OCI-LY7 (cell line): Measurements from ENCODE around the gene PSEN1. TPM values are rescaled to one million over a fixed set of nuclear protein-coding genes. Genes with fewer than 3 reads are reported as not detected.
A peak's percentile ranks its signal among the peaks of the same experiment; 100 is the strongest.

Experiments
- BruUV-seq: library from RNA; stranded (reverse); fragments of 400-500 nt; replicated peaks from 2 replicates; lab custom pipeline; 2021; lab: Mats Ljungman, UMichigan
- CTCF ChIA-PET: fragments of 300-600 bp; sonication (Branson Sonifier 250); formaldehyde crosslinking; loops from one replicate; lab custom pipeline; 2022; ENCODE audit warnings: antibody characterized with exemption; ENCODE audit not compliant: unreplicated experiment; lab: Charles Lee
- POLR2A ChIA-PET: fragments of 300-600 bp; sonication (Branson Sonifier 250); formaldehyde crosslinking; loops from one replicate; lab custom pipeline; 2022; ENCODE audit warnings: antibody characterized with exemption; lab: Charles Lee
- DNase-seq: peaks from one replicate; pipeline ENCODE4 v3.0.0-alpha.2; 2015; ENCODE audit warnings: low spot score
- H2AFZ ChIP-seq: fragments of 200-600 bp; sonication (generic), shearing (Covaris generic); 2 replicates; pipeline ENCODE4 v1.6.1; 2014; ENCODE audit warnings: mild to moderate bottlenecking, antibody characterized with exemption, low read length, moderate library complexity
- H3K27ac ChIP-seq: fragments of 200-600 bp; sonication (generic); 2 replicates; pipeline ENCODE4 v1.5.1; 2014; ENCODE audit warnings: mixed run types, low read depth, mild to moderate bottlenecking, moderate library complexity, low read length, inconsistent platforms; ENCODE audit not compliant: poor library complexity, severe bottlenecking
- H3K36me3 ChIP-seq: fragments of 200-600 bp; sonication (generic); 2 replicates; pipeline ENCODE4 v1.6.1; 2014; ENCODE audit warnings: mild to moderate bottlenecking, antibody characterized with exemption, low read length, moderate library complexity, mixed read lengths; ENCODE audit not compliant: insufficient read depth
- H3K4me1 ChIP-seq: fragments of 200-600 bp; sonication (generic); 2 replicates; pipeline ENCODE4 v1.5.1; 2014; ENCODE audit warnings: mild to moderate bottlenecking, low read length; ENCODE audit not compliant: insufficient read depth, poor library complexity, severe bottlenecking
- H3K4me2 ChIP-seq: fragments of 200-600 bp; sonication (generic); 2 replicates; pipeline ENCODE4 v1.6.1; 2014; ENCODE audit warnings: mild to moderate bottlenecking, low read length
- H3K4me3 ChIP-seq: fragments of 200-600 bp; sonication (generic); 2 replicates; pipeline ENCODE4 v1.5.1; 2014; ENCODE audit warnings: mild to moderate bottlenecking, low read depth, low read length; ENCODE audit not compliant: poor library complexity, severe bottlenecking
- H3K79me2 ChIP-seq: fragments of 200-600 bp; sonication (generic); 2 replicates; pipeline ENCODE4 v1.6.1; 2016; ENCODE audit warnings: low read depth, mild to moderate bottlenecking, low read length, moderate library complexity, mixed read lengths; ENCODE audit not compliant: insufficient read depth
- H3K9me2 ChIP-seq: fragments of 200-600 bp; sonication (generic); 2 replicates; pipeline ENCODE4 v1.6.1; 2016; ENCODE audit warnings: mild to moderate bottlenecking, low read length, mixed read lengths; ENCODE audit not compliant: insufficient read depth
- H3K9me3 ChIP-seq: fragments of 200-600 bp; sonication (generic); 2 replicates; pipeline ENCODE4 v1.6.1; 2014; ENCODE audit warnings: mild to moderate bottlenecking, mixed run types, low read length, mixed read lengths
- H4K20me1 ChIP-seq: fragments of 200-600 bp; sonication (generic); 2 replicates; pipeline ENCODE4 v1.6.1; 2014; ENCODE audit warnings: mild to moderate bottlenecking, antibody characterized with exemption, low read length, moderate library complexity, mixed read lengths; ENCODE audit not compliant: insufficient read depth
- CTCF ChIP-seq: fragments of 200-600 bp; sonication (generic); conservative IDR thresholded peaks from 2 replicates; pipeline ENCODE4 v1.5.1; 2014; ENCODE audit warnings: mild to moderate bottlenecking, antibody characterized with exemption, low read length, moderate library complexity, mixed read lengths
- EZH2phosphoT487 ChIP-seq: fragments of 200-600 bp; sonication (generic); IDR thresholded peaks from 2 replicates; pipeline ENCODE4 v1.6.1; 2018; ENCODE audit warnings: low read depth, borderline replicate concordance, mild to moderate bottlenecking, mixed run types, antibody characterized with exemption, low read length, moderate library complexity, mixed read lengths
- intact Hi-C: fragments of 100-400 bp; cut with micrococcal nuclease; formaldehyde crosslinking; loops from one replicate; pipeline ENCODE4 v1.10.0; 2022; ENCODE audit not compliant: unreplicated experiment
- total RNA-seq, 2 experiments: library from RNA; depleted of rRNA in 1 of 2; stranded (reverse); fragments of >200 nt in 1 of 2; shearing (Covaris generic) in 1 of 2; gene quantifications; 2 replicates each; pipeline ENCODE4 v1.2.3, GENCODE V29; 2014 to 2022

The PSEN1 gene
- total RNA-seq, 2 experiments from 2014 or later, result 24.4 to 28.0 TPM

DNA sequence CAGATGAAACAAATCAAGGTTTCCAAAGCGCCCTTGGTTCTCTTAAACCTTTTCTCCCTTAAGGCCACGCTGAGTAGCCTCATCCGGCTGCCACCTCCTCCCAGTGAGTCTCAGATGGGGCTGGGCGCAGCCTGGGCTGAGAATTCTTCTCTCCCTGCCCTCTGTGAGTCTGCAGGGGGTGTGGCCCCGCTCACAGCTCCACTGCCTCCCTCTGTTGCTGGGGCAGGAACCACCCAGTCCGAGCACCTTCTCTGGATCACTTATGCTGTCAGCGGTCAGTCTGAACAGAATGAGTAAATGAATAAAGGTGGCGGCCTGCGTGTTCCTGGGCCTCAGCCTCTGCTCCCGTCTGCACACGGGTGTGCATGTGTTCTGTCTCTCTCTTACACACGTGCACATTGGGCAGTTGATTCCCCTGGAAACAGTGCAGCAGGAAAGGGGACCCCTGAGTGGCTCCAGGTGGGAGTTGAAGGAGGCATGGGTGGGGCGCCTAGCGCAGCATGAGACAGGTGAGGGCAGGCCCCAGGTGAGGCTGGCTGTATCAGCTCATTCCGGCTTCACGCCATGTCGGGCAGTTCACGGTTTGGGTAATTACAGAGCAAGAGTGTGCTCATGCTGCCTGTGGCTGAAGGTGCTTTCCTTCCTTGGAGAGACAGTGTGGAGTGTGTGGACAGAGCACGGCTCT, 105.3 kb downstream of the PSEN1 start:
- ChIA-PET CTCF (no interaction called here), POLR2A (interaction anchor here (0.6 kb wide), 1 partner anchor 544 kb away, joined by 4 read pairs; no protein-coding TSS in a partner anchor)
- peak overlapping the region; percentile 55 for H3K4me2 ChIP-seq
- no peak for TF ChIP-seq EZH2phosphoT487
- no peak for TF ChIP-seq CTCF
- H3K9me3 ChIP-seq, result no peaks in the 10 kb centered on the region
- H3K27ac ChIP-seq, result no peak overlapping the region
- peaks cover 42% of the 10 kb centered on the region for H3K4me1 ChIP-seq
- H3K4me3 ChIP-seq, result no peak overlapping the region
- no TSS peak for BruUV-seq
- intact Hi-C loops, result no loop called here
- H3K79me2 ChIP-seq, result no peaks in the 10 kb centered on the region
- DNase-seq, result no peak
- no peaks in the 10 kb centered on the region for H3K36me3 ChIP-seq
- H3K9me2 ChIP-seq, result no peaks in the 10 kb centered on the region
- H2AFZ ChIP-seq, result no peak overlapping the region
- no peaks in the 10 kb centered on the region for H4K20me1 ChIP-seq

GRCh38 chr14:73242357-73242901, 106.1 kb downstream of the PSEN1 start:
- intact Hi-C loops, result no loop called here
- Histone ChIP-seq H3K9me2 (no peaks in the 10 kb centered on the region), H3K79me2 (no peaks in the 10 kb centered on the region), H2AFZ (peak overlapping the region; percentile 12; the same call in 1 of the 2 replicates), H3K9me3 (no peaks in the 10 kb centered on the region), H3K27ac (no peak overlapping the region), H3K4me1 (peaks cover 50% of the 10 kb centered on the region), H4K20me1 (no peaks in the 10 kb centered on the region), H3K4me2 (peak overlapping the region; percentile 25), H3K4me3 (no peak overlapping the region), H3K36me3 (no peaks in the 10 kb centered on the region)
- BruUV-seq, result no TSS peak
- ChIA-PET POLR2A (no interaction called here), CTCF (no interaction called here)
- no peak for DNase-seq
- TF ChIP-seq CTCF (no peak), EZH2phosphoT487 (no peak)

GRCh38 chr14:73243341-73243740, 107.0 kb downstream of the PSEN1 start:
- TF ChIP-seq EZH2phosphoT487 (no peak), CTCF (no peak)

More at GRCh38 chr14:73243341-73243740, 107.0 kb downstream of the PSEN1 start:
- H3K4me3 ChIP-seq, result no peak overlapping the region
- H3K9me2 ChIP-seq, result no peaks in the 10 kb centered on the region
- ChIA-PET CTCF (no interaction called here), POLR2A (no interaction called here)
- no peaks in the 10 kb centered on the region for H3K36me3 ChIP-seq
- no peaks in the 10 kb centered on the region for H3K79me2 ChIP-seq
- no peak overlapping the region for H3K27ac ChIP-seq
- peaks cover 59% of the 10 kb centered on the region for H3K4me1 ChIP-seq
- H3K9me3 ChIP-seq, result no peaks in the 10 kb centered on the region
- BruUV-seq, result no TSS peak
- no peaks in the 10 kb centered on the region for H4K20me1 ChIP-seq
- H3K4me2 ChIP-seq, result no peak overlapping the region; the same call in 1 of the 2 replicates
- H2AFZ ChIP-seq, result no peak overlapping the region
- intact Hi-C loops, result no loop called here
- no peak for DNase-seq
